Measurements from ENCODE around the gene PCTP.
A peak's percentile ranks its signal among the peaks of the same experiment; 100 is the strongest.

PCTP gene

GRCh38 chr17:55727920-55728319 lies 22.9 kb upstream of the PCTP start:
- DNase-seq (ENCODE audit: low spot score) = no peak

GRCh38 chr17:55728361-55728760 lies 22.5 kb upstream of the PCTP start:
- DNase-seq (ENCODE audit: low spot score) = no peak

GRCh38 chr17:55728833-55729232 lies 22.0 kb upstream of the PCTP start:
- no peak for DNase-seq (ENCODE audit: low spot score)

GRCh38 chr17:55729484-55729883 lies 21.4 kb upstream of the PCTP start:
- no peak for DNase-seq (ENCODE audit: low spot score)

GRCh38 chr17:55730380-55730779 lies 20.5 kb upstream of the PCTP start:
- DNase-seq (ENCODE audit: low spot score) = no peak

- DNase-seq (ENCODE audit: low spot score) = no peak
Observed at GRCh38 chr17:55730808-55731207, 20.0 kb upstream of the PCTP start.

- DNase-seq (ENCODE audit: low spot score) = no peak
Observed at GRCh38 chr17:55731586-55732250, 19.1 kb upstream of the PCTP start.

- no peak for DNase-seq (ENCODE audit: low spot score)
Observed at GRCh38 chr17:55734128-55734781, 16.6 kb upstream of the PCTP start.

GRCh38 chr17:55735731-55736405 lies 15.0 kb upstream of the PCTP start:
- DNase-seq (ENCODE audit: low spot score) = peak; percentile 48

GRCh38 chr17:55737976-55738501 lies 12.8 kb upstream of the PCTP start:
- no peak for DNase-seq (ENCODE audit: low spot score)

- DNase-seq (ENCODE audit: low spot score) = no peak
Observed at GRCh38 chr17:55740511-55741355, 10.1 kb upstream of the PCTP start.

GRCh38 chr17:55741356-55741700 lies 9.5 kb upstream of the PCTP start:
- no peak for DNase-seq (ENCODE audit: low spot score)

GRCh38 chr17:55742272-55743102 lies 8.4 kb upstream of the PCTP start:
- no peak for DNase-seq (ENCODE audit: low spot score)

GRCh38 chr17:55743103-55743679 lies 7.7 kb upstream of the PCTP start:
- DNase-seq (ENCODE audit: low spot score) = no peak

GRCh38 chr17:55745258-55745657 lies 5.6 kb upstream of the PCTP start:
- DNase-seq (ENCODE audit: low spot score) = no peak

GRCh38 chr17:55746466-55746865 lies 4.4 kb upstream of the PCTP start:
- no peak for DNase-seq (ENCODE audit: low spot score)

GRCh38 chr17:55747209-55747608 lies 3.6 kb upstream of the PCTP start:
- DNase-seq (ENCODE audit: low spot score) = no peak

- DNase-seq (ENCODE audit: low spot score) = no peak
Observed at GRCh38 chr17:55748841-55749240, 2.0 kb upstream of the PCTP start.

GRCh38 chr17:55749985-55750384 lies 866 bp upstream of the PCTP start:
- no peak for DNase-seq (ENCODE audit: low spot score)

- no peak for DNase-seq (ENCODE audit: low spot score)
Observed at GRCh38 chr17:55751720-55752250, 934 bp downstream of the PCTP start.

GRCh38 chr17:55756689-55757088 lies 5.8 kb downstream of the PCTP start:
- no peak for DNase-seq (ENCODE audit: low spot score)
